Mesenteric fat pad (tissue), 1 donor: Measurements from ENCODE around the gene TGOLN2. TPM values are rescaled to one million over a fixed set of nuclear protein-coding genes. Genes with fewer than 3 reads are reported as not detected.
A peak's percentile ranks its signal among the peaks of the same experiment; 100 is the strongest.
"Not testable (repeated sequence)": the region's sequence is repeated elsewhere in the genome, so short reads cannot be mapped to it uniquely, and the experiment has no call there.

Source experiments
- DNase-seq: peaks from one replicate; pipeline ENCODE4 v3.0.0-alpha.2; 2020; ENCODE audit warnings: low spot score
- long read RNA-seq: library from polyadenylated mRNA; unstranded; transcript quantifications from one replicate; pipeline ENCODE4 v2.0.0, GENCODE V29; 2020
- total RNA-seq: library from RNA; stranded (reverse); fragmentation: NEBNext Ultra II Directional; extraction: Animal tissue kit (Norgen Biotek cat#: 25700); gene quantifications from one replicate; pipeline ENCODE4 v1.2.1, GENCODE V29; 2021
- donor health status: DM: yes; HTN: yes; CAD: no.

The TGOLN2 gene
- total RNA-seq, result 128 TPM
- long read RNA-seq, full-length matches to known transcripts, result 66 of 144 reads
- long read RNA-seq, partial matches to known transcripts, result 4 of 144 reads
- long read RNA-seq, other reads (novel, unspliced or antisense), result 74 of 144 reads

DNA sequence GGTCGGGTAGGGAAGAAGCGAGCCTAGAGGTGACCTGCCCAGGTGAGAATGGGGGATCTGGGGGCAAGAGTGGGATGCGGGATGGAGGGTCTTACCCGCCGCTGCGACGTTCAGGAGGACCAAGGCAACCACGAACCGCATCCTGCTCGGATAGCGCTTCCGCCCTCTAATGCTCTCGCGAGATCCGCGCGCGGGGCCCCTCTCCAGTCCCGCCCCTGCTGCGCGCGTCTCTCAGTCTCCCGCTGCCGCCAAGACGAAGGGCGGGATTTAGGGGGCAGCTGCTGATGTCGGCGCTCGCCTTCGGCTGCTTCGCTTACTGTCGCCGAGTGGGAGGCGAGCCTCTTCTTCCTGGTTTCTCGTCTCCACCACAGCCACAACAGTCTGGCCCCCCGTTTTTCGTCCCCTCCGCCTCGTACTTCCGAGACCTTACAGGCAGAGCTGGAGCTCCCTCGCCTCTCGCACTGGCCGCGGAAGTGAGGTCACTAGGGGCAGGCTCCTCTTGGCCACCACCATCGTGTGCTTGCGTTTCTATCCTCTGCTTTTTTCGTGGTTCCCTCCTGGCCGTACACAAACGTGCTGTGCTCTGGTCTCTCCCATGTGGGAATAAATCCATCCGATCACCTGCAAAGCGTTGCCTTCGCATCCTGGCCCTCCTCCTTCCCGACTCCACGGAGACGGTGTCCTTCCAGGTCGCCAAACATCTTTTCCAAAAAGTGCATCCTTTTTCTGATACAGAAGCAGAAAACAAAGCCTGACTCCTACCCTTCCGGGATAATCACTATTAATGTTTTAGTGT is at the start of gene TGOLN2:
Gene TGOLN2, minus strand, starts transcription at position 168 of the 796 bp plus-strand sequence. Its CDS starts 27 bp downstream, at position 141.
- peak; percentile 97 for DNase-seq

DNA sequence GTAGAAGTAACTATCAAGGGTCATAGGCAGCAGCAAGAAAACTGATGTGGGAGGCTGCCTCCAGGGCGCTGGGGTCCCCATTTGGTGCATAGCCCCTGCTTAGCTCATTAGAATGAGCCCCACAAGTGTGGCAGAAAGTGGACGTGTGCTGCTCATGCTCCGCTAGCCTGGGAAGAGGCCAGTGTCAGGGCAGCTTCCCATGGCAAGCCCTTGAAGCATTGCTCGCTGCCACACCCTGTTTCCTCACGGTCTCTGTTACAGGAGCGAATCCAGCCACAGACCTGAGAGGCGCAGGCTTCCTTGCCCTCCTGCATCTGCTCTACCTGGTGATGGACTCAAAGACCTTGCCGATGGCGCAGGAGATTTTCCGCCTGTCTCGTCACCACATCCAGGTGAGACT is 49.3 kb upstream of the TGOLN2 start:
- DNase-seq, result no peak

DNA sequence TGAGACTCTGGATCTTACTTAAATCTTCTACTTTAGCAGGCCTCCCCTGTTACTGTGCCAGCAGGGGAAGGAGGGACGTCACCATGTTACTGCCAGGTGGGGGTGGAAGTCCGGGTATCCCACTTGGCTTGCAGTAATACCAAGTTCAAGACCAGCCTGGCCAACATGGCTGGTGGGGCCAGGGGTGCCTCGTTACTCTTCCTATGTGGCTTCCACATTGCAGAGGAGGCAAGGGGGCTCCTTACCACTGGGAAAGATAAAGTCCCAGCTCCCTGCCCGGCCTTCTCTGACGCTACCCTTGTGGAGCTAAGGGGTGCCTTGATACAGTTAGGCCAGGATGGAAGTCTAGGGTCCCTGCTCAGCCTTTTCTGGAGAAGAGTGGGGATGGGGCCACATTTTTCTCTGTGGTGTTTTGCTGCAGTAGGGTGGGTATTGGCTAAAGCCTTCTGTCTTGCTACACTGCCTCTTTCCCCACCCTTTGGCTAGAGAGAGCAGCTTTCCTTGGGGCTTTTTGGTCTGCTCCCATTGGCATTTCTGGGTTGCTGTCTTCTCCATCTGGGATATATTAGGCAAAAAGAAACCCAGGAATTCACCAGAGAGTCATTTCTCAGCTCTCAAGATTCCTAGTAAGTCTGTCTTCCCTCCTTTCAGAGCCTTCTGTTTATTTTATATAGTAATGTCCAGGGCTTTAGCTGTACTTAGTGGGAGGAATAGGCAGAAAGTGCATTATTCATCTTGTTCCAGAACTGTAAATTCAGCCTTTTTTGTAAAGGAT is 48.7 kb upstream of the TGOLN2 start:
- DNase-seq, result no peak

DNA sequence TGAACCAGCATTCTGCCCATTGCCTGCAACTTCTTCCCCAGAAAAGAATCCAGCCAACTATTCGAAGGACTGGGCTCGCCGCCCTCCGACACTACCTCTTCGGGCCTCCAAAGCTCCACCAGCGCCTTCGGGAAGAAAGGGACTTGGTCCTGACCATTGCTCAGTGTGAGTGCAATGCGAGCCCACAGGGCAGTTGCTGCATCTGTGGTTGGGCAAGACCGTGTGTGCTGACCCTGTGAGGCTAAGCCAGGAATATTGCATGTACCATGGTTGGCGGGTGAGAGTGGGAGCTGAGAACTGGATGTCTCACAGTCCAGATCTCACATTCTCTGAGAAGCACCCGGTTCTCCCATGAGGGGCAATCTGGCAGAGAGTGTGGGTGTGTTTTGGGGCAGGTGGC is 43.3 kb upstream of the TGOLN2 start:
- DNase-seq, result no peak

DNA sequence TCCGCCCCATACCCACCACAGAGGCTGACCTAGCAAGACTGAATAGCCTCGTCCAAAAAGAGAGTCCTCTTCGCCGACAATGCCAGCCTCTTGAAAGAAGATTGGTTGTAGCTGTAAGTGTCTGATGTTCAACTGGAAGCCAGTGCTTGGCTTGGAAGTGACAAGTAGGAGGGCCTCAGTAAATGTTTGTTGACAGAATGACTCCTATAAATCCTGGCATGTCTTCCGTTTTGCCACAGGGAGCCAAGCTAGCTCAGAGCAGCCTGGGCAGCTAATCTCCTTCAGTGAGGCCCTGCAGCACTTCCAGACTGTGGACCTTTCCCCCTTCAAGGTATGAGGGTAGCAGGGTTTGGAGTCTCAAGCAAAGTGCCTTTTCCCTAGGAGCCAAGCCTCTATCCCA is 41.7 kb upstream of the TGOLN2 start:
- no peak for DNase-seq

DNA sequence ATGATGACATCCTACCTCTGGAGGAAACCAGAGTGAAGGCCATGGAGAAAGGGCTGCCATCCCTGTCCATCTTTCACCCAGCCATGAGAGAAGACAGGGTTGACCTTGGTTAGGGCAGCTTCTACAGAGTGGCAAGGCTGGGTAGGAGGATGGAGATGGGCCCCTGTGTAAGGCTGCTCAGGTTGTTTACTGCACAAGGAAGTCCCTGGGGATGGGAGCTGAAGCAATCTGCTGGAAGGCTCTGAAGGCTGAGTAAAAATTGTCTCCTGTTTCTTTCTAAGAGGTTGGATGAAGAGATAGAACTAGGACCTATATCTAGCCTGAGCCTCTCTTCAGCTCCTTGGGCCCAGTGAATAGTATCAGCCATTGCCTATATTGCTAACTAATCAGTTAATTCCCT is 41.1 kb upstream of the TGOLN2 start:
- no peak for DNase-seq

DNA sequence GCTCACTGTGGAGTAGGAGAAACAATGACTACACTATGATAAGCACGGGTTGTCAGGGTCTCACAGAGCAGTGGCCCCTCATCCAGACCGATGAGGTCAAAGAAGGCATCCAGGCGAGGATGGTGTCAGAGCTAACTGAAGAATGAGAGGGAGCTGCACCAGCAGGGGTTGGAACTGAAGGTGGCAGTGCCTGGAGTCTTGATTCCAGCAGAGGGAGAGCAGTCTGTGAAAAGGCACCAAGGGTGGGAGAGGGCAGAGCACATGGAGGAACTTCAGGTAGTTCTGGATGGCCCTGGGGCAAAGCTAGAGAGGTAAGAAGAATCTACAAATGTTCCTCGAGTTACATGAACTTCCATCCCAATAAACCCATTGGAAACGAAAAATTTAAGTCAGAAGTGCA is 39.4 kb upstream of the TGOLN2 start:
- DNase-seq, result no peak

DNA sequence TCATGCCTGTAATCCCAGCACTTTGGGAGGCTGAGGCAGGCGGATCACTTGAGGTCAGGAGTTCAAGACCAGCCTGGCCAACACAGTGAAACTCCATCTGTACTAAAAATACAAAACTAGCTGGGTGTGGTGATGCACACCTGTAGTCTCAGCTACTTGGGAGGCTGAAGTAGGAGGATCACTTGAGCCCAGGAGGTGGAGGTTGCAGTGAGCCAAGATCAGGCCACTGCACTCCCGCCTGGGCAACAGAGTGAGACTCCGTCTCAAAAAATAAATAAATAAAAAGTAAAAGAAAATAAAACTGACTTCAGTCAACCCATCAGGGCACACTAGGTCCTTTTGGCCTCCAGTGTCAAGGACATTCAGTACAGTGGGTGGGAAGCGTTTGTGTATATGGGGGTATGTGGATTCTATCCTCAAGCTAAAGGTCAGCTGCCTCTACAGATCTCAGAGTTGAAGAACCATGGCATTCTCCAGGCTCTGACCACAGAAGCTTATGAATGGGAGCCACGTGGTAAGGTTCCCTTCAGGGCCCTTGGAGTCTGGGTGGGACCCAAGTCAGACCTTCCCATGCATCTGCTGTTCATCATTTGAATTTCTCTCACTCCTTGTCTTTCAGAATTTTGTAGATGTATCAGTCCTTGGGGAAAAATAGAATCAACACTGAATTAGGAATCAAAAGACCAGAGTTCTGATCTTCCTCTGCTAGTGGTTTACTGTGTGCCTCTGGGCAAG is 35.0 kb upstream of the TGOLN2 start:
- DNase-seq, result peak; percentile 35

DNA sequence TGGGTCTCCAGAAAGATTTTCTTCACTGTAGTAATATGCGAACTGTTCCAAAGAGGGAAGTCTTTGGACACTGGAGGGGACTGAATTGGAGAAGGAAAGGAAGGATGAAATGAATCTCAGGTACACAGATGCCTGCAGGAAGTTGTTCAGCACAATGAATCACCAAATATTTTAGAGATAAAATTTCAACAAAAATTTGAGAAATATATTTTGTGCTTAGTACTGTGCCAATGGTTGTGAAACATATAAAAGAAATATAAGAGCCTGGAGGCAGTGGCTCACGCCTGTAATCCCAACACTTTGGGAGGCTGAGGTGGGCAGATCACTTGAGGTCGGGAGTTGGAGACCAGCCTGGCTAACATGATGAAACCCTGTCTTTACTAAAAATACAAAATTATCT is 29.9 kb upstream of the TGOLN2 start:
- DNase-seq, result no peak

DNA sequence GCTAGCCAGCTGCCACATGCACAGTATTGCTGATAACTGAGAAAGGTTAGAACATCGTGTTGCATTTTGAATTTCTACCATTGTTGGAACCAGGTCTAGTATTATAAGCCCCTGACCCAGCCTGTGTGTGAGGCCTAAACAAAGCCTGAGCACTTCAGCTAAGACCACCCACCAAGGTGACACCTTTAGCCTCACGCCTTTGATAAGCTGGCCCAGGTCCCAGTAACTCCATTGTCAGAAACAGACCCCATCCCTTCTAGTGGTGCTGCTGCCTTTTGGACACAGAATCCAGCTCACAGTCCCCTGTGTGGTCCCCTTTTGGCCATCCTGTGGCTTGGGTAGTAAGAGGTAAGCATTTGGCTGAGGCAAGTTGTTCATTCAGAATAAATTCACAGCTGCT is 28.4 kb upstream of the TGOLN2 start:
- peak; percentile 16 for DNase-seq

DNA sequence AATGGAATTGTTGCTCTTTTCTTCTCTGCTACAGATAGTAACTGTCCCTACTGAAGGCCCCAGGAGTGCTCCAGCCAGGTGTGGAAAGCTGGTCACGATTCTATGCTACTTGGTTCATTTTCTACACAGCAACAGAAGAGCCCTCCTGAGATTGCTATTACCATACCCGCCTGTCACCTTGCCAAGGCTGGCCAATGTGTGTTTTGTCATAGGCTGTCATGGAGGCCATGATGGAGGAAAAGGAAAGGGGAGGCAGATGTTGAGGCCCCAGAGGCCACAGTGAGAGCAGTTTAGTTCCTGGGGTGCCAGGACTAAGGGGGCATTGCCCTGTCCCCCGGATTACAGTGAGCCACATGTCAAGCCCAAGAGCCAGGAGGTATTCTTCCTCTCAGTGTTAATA is 27.7 kb upstream of the TGOLN2 start:
- no peak for DNase-seq

DNA sequence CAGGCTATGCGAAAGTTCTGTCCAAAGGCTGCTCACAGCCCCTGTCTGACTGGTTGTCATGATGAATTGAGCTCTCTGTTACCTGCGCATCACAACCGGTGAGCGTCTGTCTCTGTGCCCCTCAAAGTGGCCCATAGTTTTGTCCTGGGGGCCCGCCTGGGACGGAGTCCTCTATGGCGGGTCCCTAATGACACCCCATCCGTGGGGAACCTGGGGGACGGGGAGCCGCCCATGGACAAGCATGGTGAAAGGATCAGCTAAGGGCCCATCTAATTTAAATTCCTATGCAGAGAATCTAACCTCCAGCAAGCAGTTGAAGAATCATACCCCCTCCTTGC is 27.3 kb upstream of the TGOLN2 start:
- DNase-seq, result no peak

DNA sequence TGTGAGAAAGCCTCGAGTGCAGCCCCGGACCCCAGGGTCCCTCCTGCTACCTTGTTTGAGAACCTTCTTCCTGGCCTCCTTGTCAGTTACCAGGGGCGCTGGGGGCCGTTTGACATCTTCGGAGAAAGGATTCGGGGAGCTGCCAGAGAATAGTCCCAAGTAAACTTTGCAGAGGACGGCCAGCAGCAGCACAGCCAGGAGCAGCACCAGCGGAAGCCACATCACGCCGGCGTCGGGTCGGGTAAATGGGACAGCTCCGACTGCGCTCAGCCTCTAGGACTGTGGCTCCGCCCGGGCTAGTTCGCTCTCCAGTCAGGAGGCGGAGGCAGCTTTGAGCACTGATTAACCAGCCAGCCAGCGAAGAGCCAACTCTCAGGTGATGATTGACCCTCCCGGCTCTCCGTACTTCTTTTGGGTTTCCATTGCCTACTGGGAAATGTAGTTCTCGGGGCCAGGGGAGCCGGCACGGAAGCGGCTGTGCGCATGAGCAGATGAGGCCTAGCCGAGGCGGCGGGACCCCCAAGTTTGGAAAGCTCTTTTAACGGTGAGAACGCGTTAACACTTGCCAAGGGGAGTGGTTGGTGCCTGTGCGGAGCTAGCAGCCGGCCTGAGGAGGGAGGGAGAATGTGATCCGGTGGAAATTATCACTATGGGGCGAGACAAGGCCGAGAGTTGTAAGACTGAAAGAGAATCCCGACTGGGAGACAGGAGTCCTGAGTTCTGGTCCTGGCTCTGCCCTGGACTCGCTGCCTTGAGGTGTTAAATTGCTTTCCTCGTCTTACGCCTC is 26.7 kb upstream of the TGOLN2 start, which contains the start of the genes ELMOD3 and RETSAT:
Gene ELMOD3, plus strand, starts transcription at position 484 of the 787 bp plus-strand sequence. CDS start 2,430 bp downstream, outside the sequence.
Gene RETSAT, minus strand, starts transcription at position 243 of the 787 bp plus-strand sequence. Its CDS starts 21 bp downstream, at position 222.
- DNase-seq, result peak; percentile 98

DNA sequence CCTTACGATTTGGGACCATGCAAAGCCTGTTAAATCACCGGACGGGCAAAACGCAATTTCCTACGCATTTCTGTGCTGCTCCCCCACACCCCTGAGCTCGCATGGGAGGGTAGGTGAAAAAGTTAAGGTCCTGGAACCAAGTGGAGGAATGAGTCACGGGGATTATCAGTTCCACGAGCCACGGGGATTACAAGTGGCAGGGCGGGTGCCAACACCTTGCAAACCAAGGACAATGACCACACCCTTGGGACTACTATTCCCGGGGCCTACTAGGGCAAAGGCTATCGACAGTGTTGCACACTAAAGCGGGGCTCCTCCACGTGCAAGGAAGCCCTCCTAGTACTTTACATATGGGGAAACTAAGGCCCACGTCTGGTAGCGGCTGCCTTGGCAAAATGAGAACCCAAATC is 26.1 kb upstream of the TGOLN2 start:
- DNase-seq, result no peak

DNA sequence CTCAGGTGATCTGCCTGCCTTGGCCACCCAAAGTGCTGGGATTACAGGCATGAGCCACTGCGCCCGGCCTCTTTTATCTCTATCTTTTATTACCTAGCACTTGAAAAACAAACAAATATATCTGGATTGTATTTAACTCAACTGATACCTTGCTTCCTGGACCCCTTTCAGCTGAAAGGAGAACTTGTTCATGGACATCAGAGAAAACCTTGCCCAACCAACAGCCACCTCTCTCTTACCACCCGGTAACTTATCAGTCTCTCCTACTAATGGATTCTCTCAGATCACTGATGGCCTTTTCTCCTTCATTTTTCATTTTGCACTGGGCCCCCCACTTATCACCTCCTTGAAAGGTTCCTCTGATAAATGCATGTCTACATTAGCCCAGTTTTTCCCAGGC is 19.8 kb upstream of the TGOLN2 start:
- no peak for DNase-seq

DNA sequence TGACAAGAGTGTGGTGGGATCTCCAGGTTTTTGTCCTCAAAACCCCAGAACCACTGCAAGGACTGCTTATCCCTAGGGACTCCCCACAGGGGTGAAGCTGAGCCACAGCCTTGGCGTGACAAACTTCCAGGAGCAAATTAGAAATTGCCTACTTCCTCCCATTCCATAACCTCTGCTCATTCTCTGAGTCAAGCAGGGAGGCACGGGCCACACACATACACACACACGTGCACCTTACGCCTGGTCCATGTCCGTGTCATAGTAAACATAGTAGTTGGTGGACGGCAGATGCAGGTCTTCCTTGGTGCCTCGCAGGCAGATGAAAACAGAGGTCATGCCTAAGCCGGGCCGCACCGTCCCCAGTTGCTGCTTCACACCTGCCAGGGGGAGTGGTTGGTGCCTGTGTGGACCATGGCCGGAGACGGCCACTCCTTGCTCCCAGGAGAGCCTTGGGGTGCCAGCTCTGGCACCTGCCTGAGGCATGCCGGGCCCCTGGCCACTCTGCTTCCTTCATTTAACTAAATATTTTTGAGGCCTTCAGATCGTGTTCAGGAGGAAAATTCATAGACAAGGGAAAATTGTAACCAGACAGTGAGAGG is 16.7 kb upstream of the TGOLN2 start:
- no peak for DNase-seq

DNA sequence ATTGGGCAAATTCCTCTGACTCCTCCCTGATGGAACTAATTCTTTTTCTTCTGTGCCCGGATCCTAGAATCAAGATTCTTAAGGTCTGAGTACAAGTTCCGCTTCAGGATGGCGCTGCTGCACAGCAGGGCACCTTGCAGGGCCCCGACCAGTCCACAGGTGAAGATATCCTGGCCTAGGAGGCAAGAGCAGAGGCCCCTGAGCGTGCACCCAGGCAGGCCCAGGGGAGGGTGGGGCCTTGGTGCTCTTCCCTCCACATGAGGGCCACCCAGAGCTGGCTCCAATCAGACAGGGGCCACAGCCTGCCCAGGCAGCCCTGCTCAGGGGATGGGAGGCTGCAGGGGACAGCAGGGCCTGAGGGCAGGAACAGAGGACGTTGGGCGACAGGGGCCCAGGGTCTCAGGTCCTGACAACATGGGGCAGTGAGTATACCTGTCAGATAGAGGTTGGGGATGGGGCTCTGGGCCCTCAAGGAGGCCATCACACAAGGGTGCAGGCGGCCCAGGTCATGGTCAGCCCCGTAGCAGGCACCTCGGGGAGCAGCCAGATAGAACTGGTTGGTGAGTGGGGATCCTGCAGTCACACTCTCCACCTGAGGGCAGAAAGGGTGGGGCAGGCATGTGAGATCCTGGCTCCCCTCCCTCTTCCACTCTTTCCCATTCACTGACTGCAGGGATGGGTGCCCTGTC is 15.6 kb upstream of the TGOLN2 start:
- DNase-seq, result not testable (repeated sequence)

DNA sequence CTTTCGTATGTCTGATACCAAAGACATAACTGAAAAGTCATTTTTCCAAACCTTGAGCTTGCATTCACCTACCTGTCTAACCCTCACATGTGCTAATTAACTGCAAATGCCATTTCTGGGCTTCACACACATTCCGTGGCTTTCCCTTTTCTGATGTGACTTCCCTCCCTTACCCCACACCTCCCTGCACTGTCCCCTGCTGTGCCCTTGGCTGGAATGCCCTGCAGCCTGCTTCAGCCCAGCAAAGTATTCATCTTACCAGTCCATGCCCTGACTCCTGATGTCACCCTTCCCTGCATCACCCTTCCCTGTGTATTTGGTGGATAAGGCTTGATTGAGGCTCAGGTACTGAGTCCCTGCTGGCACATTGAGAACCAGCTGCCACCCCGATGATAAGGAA is 14.4 kb upstream of the TGOLN2 start:
- DNase-seq, result no peak

DNA sequence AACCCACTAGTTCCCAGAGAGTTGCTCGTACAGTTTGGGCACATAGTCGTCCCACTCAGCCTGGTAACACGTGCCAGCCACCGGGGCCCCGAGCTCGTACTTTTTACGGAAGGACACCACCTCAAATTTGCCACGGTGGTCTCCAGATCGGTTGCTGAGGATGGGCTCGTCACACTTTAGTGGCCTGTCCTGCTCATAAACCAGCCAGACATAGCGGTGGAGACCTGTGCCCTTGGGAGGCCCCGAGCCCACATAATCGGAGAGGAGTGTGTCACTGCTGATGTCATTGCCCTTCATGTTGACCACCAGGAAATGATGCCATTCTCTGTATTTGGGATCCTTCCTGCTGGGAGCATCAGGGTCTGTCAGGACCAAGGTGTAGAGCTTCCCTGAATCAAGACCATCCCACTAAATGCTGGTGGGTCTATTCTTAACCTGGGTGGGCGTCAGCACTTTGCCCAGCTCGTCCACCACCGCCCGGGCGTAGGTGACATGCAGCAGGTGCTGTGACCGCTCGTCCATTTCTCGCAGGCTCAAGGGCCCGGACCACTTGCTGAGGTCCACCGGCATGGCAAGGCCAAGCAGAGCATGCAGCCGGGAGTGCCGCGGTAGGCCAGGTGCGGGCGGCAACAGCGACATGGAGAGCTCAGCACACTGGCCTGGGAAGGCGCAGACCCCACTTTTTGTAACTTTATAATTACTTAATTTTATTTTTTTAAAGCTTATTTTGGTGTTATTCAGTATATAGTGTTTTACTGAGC is 13.7 kb upstream of the TGOLN2 start:
- no peak for DNase-seq
